Central memory CD8-positive, alpha-beta T cell (primary cell): ENCODE measurements around the gene LRMDA.

Source experiments
- ATAC-seq: fragments of 150-1000 bp; cut with Tn5 transposase; replicated peaks from 2 replicates; pipeline ENCODE4 v1.10.0; 2022; ENCODE audit warnings: mild to moderate bottlenecking, moderate FRiP score, moderate number of reproducible peaks; ENCODE audit not compliant: poor library complexity, severe bottlenecking; ENCODE audit errors: extremely low read depth
- DNase-seq, 2 donors: peaks; one replicate each; pipeline ENCODE4 v3.0.0; 2021; ENCODE audit warnings: low spot score in 2 of 2
- H3K27ac Mint-ChIP-seq: one replicate; pipeline ENCODE4 v1.8.0; 2022; ENCODE audit warnings: low read depth, mild to moderate bottlenecking, moderate library complexity, mixed read lengths
- H3K27me3 Mint-ChIP-seq: one replicate; pipeline ENCODE4 v1.8.0; 2022; ENCODE audit warnings: mixed read lengths
- H3K36me3 Mint-ChIP-seq: one replicate; pipeline ENCODE4 v1.8.0; 2022; ENCODE audit warnings: mild to moderate bottlenecking, moderate library complexity, mixed read lengths; ENCODE audit not compliant: insufficient read depth
- H3K4me1 Mint-ChIP-seq: one replicate; pipeline ENCODE4 v1.8.0; 2022; ENCODE audit warnings: mixed read lengths
- H3K4me3 Mint-ChIP-seq: one replicate; pipeline ENCODE4 v1.8.0; 2022; ENCODE audit warnings: mild to moderate bottlenecking, moderate library complexity, mixed read lengths
- H3K9me3 Mint-ChIP-seq: one replicate; pipeline ENCODE4 v1.8.0; 2022; ENCODE audit warnings: mixed read lengths

LRMDA gene

GRCh38 chr10:76309741-76310587, 878.5 kb downstream of the LRMDA start:
- H3K36me3 Mint-ChIP-seq, result no peaks in the 10 kb centered on the region
- no peak overlapping the region for H3K27ac Mint-ChIP-seq
- no peaks in the 10 kb centered on the region for H3K9me3 Mint-ChIP-seq
- DNase-seq (no peak), ATAC-seq (no peak)
- no peaks in the 10 kb centered on the region for H3K27me3 Mint-ChIP-seq
- H3K4me1 Mint-ChIP-seq, result no peaks in the 10 kb centered on the region
- no peak overlapping the region for H3K4me3 Mint-ChIP-seq

- ATAC-seq (no peak), DNase-seq (no peak)
- H3K9me3 Mint-ChIP-seq, result peaks cover under 1% of the 10 kb centered on the region
- no peaks in the 10 kb centered on the region for H3K4me1 Mint-ChIP-seq
- H3K36me3 Mint-ChIP-seq, result no peaks in the 10 kb centered on the region
- H3K27me3 Mint-ChIP-seq, result no peaks in the 10 kb centered on the region
- no peak overlapping the region for H3K4me3 Mint-ChIP-seq
- H3K27ac Mint-ChIP-seq, result no peak overlapping the region
Observed at GRCh38 chr10:76310588-76311080, 879.2 kb downstream of the LRMDA start.

GRCh38 chr10:76311752-76312636, 880.6 kb downstream of the LRMDA start:
- H3K27ac Mint-ChIP-seq, result no peak overlapping the region

GRCh38 chr10:76315240-76315639, 883.8 kb downstream of the LRMDA start:
- H3K27ac Mint-ChIP-seq, result no peak overlapping the region

More at GRCh38 chr10:76311752-76312636, 880.6 kb downstream of the LRMDA start:
- ATAC-seq, result no peak
- Mint-ChIP-seq H3K4me3 (no peak overlapping the region), H3K27me3 (no peaks in the 10 kb centered on the region), H3K36me3 (no peaks in the 10 kb centered on the region), H3K9me3 (peaks cover 4% of the 10 kb centered on the region), H3K4me1 (no peaks in the 10 kb centered on the region)
- DNase-seq, result no peak

GRCh38 chr10:76316234-76316633, 884.8 kb downstream of the LRMDA start:
- Mint-ChIP-seq H3K4me3 (no peak overlapping the region), H3K27ac (no peak overlapping the region), H3K9me3 (peaks cover 15% of the 10 kb centered on the region), H3K36me3 (peaks cover 3% of the 10 kb centered on the region), H3K4me1 (no peaks in the 10 kb centered on the region), H3K27me3 (no peaks in the 10 kb centered on the region)
- DNase-seq (no peak), ATAC-seq (no peak)

More at GRCh38 chr10:76315240-76315639, 883.8 kb downstream of the LRMDA start:
- Mint-ChIP-seq H3K36me3 (peaks cover 3% of the 10 kb centered on the region), H3K9me3 (peaks cover 15% of the 10 kb centered on the region), H3K4me1 (no peaks in the 10 kb centered on the region), H3K27me3 (no peaks in the 10 kb centered on the region), H3K4me3 (no peak overlapping the region)
- no peak for DNase-seq
- no peak for ATAC-seq

- no peaks in the 10 kb centered on the region for H3K27me3 Mint-ChIP-seq
- ATAC-seq (no peak), DNase-seq (no peak)
- H3K4me1 Mint-ChIP-seq, result no peaks in the 10 kb centered on the region
- peaks cover 3% of the 10 kb centered on the region for H3K36me3 Mint-ChIP-seq
- H3K4me3 Mint-ChIP-seq, result no peak overlapping the region
- H3K9me3 Mint-ChIP-seq, result peaks cover 15% of the 10 kb centered on the region
- H3K27ac Mint-ChIP-seq, result no peak overlapping the region
Observed at GRCh38 chr10:76317078-76317477, 885.7 kb downstream of the LRMDA start.

GRCh38 chr10:76318211-76318610, 886.8 kb downstream of the LRMDA start:
- H3K27ac Mint-ChIP-seq, result no peak overlapping the region
- H3K9me3 Mint-ChIP-seq, result peaks cover 15% of the 10 kb centered on the region

GRCh38 chr10:76319661-76320060, 888.2 kb downstream of the LRMDA start:
- no peak for DNase-seq
- H3K27me3 Mint-ChIP-seq, result no peaks in the 10 kb centered on the region

More at GRCh38 chr10:76318211-76318610, 886.8 kb downstream of the LRMDA start:
- DNase-seq (no peak), ATAC-seq (no peak)
- H3K27me3 Mint-ChIP-seq, result no peaks in the 10 kb centered on the region
- no peaks in the 10 kb centered on the region for H3K4me1 Mint-ChIP-seq
- peaks cover 3% of the 10 kb centered on the region for H3K36me3 Mint-ChIP-seq
- H3K4me3 Mint-ChIP-seq, result no peak overlapping the region

GRCh38 chr10:76324283-76324682, 892.9 kb downstream of the LRMDA start:
- H3K27ac Mint-ChIP-seq, result no peak overlapping the region

More at GRCh38 chr10:76319661-76320060, 888.2 kb downstream of the LRMDA start:
- Mint-ChIP-seq H3K4me3 (no peak overlapping the region), H3K27ac (no peak overlapping the region), H3K36me3 (peaks cover 4% of the 10 kb centered on the region), H3K9me3 (peaks cover 15% of the 10 kb centered on the region), H3K4me1 (no peaks in the 10 kb centered on the region)
- ATAC-seq, result no peak

GRCh38 chr10:76327441-76327840, 896.0 kb downstream of the LRMDA start:
- Mint-ChIP-seq H3K27me3 (no peaks in the 10 kb centered on the region), H3K4me1 (no peaks in the 10 kb centered on the region), H3K9me3 (peaks cover 10% of the 10 kb centered on the region), H3K36me3 (peaks cover 1% of the 10 kb centered on the region), H3K27ac (no peak overlapping the region), H3K4me3 (no peak overlapping the region)
- ATAC-seq (no peak), DNase-seq (no peak)

More at GRCh38 chr10:76324283-76324682, 892.9 kb downstream of the LRMDA start:
- Mint-ChIP-seq H3K4me1 (no peaks in the 10 kb centered on the region), H3K36me3 (peaks cover 4% of the 10 kb centered on the region), H3K4me3 (no peak overlapping the region), H3K9me3 (peaks cover 9% of the 10 kb centered on the region), H3K27me3 (no peaks in the 10 kb centered on the region)
- no peak for DNase-seq
- no peak for ATAC-seq

GRCh38 chr10:76328348-76328747, 896.9 kb downstream of the LRMDA start:
- ATAC-seq (no peak), DNase-seq (no peak)
- peaks cover 10% of the 10 kb centered on the region for H3K9me3 Mint-ChIP-seq
- no peaks in the 10 kb centered on the region for H3K4me1 Mint-ChIP-seq
- no peaks in the 10 kb centered on the region for H3K27me3 Mint-ChIP-seq
- no peak overlapping the region for H3K27ac Mint-ChIP-seq
- peaks cover 1% of the 10 kb centered on the region for H3K36me3 Mint-ChIP-seq
- H3K4me3 Mint-ChIP-seq, result no peak overlapping the region

- H3K9me3 Mint-ChIP-seq, result peaks cover 10% of the 10 kb centered on the region
- DNase-seq (no peak), ATAC-seq (no peak)
- no peaks in the 10 kb centered on the region for H3K27me3 Mint-ChIP-seq
- no peaks in the 10 kb centered on the region for H3K36me3 Mint-ChIP-seq
- H3K4me3 Mint-ChIP-seq, result no peak overlapping the region
- H3K4me1 Mint-ChIP-seq, result no peaks in the 10 kb centered on the region
- no peak overlapping the region for H3K27ac Mint-ChIP-seq
Observed at GRCh38 chr10:76329891-76330575, 898.6 kb downstream of the LRMDA start.
